Epidermal melanocyte (primary cell): ENCODE data around the gene WNT3A.

Source experiments
- DNase-seq: peaks from one replicate; pipeline ENCODE4 v3.0.0; 2011; ENCODE audit warnings: low spot score; ENCODE audit not compliant: insufficient read length

Gene WNT3A

DNA sequence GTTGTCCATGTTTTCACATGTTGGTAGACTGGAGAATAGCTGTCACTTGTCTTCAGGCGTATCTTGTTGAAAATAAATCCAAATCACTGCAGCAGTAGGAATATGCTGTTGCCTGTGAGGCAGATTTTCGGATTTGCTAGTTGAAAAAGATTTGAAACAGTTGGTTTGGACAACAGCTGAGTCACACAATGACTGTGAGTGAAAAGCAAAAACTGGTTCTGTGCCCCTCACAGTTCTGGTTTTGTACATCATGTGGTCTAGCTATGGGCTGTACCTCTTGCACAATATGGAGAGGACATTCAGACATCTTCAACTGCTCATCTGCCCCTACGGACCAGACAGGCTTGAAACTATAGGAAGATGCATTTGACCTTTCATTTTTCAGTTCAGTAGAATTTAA lies 77.5 kb downstream of the WNT3A start:
- DNase-seq = peak; percentile 55

GRCh38 chr1:228084797-228085196 lies 78.0 kb downstream of the WNT3A start:
- no peak for DNase-seq

DNA sequence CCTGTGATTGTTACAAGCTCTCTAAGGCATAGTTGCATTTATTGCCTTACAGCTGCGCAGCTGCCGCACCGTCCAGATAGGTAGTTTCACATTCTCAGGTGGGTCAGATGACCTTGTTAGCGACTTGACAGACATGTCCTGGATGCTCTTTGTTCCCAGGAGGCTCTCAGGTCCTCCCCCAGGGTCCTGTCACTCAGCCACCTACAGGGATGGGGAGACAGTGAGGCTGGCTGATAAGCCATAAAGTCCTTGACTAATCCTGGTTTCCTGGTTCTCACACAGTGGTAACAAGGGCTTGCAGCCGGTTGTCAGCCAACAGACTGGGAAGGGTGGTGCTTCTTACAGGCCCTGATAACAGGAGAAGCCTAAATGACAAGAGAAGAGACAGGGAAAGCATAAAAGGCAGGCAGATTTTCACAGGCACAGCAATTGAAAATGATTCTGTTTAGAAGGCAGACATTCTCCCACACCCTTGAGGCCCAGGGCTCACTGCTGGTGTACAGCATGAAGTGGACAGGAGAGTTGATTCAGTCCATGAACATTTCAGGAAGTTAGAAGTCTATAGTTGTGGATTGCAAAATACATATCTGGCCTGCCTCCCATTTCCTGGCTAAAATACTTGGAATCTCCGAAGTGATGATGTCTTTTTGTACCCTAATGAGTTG lies 78.6 kb downstream of the WNT3A start:
- DNase-seq = no peak

- no peak for DNase-seq
Observed at GRCh38 chr1:228087771-228088251, 81.0 kb downstream of the WNT3A start.

DNA sequence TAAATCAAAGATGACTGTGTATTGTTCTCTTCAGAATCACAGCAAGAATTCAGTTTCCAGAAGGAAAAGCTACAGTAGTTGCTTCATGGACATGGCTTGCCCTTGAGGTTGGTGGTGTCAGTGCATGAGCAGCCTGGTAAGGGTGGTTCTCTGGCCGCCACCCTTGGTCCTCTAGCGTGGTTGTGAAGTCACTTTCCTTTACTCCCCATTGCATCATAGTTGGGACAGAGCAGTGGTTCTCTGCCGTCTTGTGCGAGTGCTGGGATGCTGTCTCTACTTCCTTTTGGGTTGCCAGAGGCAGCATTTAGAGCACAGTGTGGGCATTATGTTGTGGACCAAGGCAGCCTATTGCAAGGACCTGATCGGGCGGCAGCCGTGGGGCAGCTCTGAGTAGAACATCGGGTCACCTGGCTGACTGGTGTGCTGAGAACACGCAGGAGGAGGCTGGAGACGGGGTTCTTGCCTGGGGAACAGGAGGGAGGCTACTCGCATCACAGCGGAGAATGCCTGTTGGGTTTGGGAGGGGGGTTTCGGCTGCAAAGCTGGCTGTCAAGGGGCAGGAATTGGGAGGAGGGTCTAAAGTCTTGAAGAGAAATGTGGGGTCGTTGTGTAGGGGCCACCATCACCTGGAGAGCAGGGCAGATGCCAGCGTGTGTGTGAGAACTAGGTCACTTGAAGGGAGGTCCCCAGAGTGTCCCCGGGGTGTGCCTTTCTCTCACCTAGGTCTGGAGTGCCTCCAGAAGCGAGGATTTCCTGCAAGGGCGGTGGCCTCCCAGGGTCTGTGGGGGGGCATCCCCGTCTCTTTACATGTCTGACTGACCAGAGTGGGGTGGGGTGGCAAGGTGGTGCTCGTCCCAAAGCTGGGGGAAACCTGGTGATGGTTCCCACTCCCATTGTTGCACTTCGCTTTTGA lies 82.0 kb downstream of the WNT3A start:
- DNase-seq = no peak

GRCh38 chr1:228089519-228090380 lies 83.0 kb downstream of the WNT3A start:
- no peak for DNase-seq

GRCh38 chr1:228090613-228091081 lies 83.8 kb downstream of the WNT3A start:
- DNase-seq = no peak

DNA sequence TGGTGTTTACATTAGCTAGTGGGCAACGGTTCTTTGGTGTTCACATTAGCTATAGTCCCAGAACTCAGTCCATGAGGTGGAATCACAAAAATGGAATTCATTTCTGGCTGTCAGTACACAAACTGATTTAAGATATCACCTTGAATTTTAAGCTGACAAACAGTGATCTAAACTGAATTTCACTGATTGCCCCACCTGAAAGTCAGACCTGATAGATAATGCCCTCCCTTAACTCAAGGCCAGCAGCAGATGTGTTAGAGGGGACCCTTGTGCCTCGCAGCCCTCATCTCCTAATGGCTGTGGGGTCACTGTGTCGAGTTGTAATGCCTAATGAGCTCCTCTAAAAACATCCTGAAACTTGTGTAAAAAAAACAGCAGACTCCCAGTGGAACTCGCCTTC lies 84.3 kb downstream of the WNT3A start:
- no peak for DNase-seq

DNA sequence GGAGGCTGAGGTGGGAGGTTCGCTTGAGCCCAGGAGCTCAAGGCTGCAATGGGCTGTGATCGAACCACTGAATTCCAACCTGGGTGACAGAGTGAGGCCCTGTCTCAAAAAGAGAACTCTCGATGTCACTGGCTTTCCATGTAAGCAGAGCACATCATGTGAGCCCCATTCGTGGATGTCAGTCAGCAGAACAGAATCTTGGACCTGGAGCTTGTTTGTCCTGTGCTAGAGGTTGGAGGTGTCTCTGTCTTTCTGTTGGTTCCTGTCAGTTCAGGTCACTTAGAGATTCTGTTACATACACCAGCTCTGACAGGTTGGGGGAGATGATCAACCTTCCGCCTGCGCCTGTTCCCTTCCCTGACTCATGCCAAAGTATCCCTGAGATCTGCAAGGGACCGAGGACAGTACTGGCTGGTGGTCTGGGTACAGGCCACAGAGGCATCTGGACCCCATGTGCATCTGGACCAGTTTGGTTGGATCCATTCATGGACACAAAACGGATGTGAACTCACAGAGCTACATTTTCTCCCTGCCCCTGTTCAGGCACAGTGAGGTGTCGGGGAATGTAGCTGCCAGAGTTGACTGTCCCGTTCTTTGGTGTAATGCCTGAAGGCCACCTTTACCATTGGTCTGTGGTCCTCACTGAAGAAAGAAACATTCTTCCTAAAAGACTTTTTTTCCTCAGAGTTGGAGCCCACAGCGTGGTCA lies 85.7 kb downstream of the WNT3A start:
- DNase-seq = no peak

GRCh38 chr1:228093050-228093906 lies 86.5 kb downstream of the WNT3A start:
- no peak for DNase-seq

DNA sequence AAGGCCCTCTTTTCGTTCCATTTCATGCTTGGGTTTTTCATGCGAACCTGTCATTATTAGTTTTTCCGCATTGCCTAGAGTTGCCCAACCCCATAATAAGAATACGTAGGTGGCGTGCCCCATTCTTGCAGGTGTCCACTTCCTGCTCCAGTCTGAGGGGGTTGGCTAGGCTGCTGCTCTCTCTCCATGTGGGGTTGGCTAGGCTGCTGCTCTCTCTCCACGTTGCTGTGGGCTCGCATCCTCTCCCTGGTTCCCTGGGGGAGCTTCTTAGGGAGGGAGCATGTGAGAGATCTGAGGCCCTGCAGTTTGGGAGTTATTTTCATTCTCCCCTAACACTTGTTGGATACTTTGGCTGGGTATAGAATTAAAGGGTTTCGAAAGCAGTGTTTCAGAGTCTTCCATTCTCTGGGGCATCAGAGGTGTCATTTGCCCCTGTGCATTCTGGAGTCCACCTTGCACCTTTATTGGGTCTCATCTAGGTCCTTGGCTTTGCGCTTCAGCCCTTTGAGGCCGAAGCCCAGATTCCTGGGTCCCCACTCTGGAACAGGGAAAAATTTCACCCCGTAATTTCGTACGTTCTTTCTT lies 87.7 kb downstream of the WNT3A start:
- no peak for DNase-seq

DNA sequence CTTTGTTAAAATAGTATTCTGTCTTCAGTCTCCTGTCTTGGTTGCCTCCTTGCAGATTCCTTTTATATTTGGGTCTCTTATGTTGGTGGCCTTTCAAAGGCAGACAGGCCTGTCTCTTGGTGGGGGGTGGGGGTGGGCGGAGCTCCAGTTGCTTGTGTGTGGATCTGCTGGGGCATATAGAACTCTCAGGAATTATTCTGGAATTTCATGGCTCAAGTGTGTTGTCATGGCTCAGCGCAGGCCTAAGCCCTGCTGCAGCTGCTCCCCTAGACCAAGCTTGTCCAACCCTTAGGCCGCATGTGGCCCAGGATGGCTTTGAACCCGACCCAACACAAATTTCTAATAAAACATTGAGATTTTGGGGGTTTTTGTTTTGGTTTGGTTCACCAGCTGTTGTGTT lies 88.4 kb downstream of the WNT3A start:
- no peak for DNase-seq

DNA sequence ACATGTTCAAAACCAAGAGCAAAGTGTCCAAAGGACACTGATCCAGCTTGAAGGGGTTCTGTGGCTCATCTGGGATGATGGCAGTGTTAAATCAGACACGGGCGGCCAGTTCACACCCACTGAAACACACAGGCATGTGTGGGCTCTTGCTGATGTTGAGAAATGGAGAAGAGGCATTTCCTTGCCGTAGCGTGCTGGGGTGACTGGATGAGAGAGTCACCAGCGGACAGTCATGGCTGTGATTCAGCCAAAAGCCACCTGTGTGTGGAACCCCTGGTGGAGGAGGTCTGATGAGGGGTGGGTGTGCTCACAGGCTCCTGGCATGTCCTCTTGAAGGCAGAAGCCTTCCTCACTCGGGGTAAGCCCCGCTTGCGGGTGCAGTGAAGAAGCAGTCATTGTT lies 89.1 kb downstream of the WNT3A start:
- no peak for DNase-seq

- no peak for DNase-seq
Observed at GRCh38 chr1:228096416-228097332, 89.9 kb downstream of the WNT3A start.

DNA sequence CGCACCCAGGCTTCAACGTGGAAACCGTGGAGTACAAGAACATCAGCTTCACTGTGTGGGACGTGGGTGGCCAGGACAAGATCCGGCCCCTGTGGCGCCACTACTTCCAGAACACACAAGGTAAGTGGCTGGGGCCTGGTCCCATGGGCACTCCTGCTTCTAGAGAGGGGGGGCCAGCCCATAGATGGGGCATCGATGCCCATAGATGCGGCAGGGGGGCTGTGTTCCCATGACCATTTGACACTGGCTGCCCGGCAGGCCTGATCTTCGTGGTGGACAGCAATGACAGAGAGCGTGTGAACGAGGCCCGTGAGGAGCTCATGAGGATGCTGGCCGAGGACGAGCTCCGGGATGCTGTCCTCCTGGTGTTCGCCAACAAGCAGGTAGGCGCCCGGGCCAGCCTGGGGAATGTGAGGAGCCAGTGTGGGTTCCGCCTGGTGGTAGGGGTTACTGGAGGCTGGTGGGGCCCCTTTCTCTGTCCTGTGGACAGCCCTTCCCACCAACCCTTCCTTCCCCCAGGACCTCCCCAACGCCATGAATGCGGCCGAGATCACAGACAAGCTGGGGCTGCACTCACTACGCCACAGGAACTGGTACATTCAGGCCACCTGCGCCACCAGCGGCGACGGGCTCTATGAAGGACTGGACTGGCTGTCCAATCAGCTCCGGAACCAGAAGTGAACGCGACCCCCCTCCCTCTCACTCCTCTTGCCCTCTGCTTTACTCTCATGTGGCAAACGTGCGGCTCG lies 90.7 kb downstream of the WNT3A start:
- DNase-seq = no peak

- DNase-seq = no peak
Observed at GRCh38 chr1:228098323-228098931, 91.6 kb downstream of the WNT3A start.

DNA sequence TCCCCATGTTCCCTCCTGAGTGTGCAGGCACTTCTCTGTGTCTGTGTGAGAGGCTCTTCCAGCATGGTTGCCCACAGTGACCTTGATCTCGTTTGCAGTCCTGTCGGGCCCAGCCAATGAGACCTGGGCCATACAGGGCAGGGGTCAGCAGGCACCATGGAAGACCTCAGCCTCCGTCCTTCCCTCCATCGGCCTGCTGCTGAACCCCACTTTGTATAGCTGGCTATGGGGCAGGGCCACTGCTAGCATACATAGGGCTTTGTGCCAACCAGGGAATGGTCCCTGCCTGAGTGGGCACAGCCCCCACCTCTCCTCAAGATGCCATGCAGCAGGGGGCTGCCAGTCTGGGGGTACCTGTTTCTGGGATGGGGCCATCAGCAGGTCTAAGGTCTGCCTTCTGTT lies 92.5 kb downstream of the WNT3A start:
- DNase-seq = no peak
